ENCODE data around the gene XPNPEP1. TPM values are rescaled to one million over a fixed set of nuclear protein-coding genes. Genes with fewer than 3 reads are reported as not detected.

XPNPEP1 gene
- polyA plus RNA-seq, 3 donors, result 32.1 to 62.1 (median 38.4) TPM

DNA sequence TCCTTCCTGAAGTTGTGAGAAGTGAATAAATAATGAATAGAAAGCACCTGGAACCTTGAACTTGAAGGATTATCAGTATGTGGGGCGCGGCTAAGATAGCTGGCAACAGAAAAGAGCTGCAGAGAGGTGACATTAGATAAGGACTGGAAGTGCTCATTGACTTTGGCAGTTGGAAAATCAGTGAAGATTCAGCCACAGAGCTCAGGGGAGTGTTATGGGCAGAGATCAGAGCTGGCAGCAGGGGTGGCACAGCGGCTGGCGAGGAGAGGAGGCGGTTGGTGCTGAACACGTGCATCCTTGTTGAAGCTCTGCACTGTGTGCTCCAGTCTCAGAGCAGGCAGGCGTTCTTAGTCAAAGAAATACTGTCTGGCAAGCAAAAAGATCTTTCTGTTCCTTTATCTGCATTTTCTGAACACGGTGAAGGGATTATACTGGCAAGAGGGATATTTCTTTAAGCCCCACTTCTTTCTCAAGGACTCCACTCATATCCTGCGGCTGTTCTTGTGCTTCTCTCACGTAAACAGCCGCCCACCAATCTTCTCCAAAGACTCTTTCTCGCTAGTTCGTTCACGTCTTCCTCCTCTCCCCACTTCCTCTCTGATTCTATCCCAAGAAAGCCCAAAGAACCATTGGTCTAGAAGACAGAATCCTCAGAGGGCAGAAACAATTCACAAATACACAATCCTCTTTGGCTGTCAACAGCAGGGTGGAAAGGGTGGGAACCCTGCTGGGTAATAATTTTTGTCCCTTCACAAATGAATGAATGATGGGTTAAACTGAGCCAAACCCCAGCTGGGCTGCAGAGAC is 45.8 kb upstream of the XPNPEP1 start:
- H3K9ac ChIP-seq (ENCODE audit: insufficient read depth, low read length, poor library complexity, severe bottlenecking), result no peak overlapping the region
- no peak for DNase-seq

DNA sequence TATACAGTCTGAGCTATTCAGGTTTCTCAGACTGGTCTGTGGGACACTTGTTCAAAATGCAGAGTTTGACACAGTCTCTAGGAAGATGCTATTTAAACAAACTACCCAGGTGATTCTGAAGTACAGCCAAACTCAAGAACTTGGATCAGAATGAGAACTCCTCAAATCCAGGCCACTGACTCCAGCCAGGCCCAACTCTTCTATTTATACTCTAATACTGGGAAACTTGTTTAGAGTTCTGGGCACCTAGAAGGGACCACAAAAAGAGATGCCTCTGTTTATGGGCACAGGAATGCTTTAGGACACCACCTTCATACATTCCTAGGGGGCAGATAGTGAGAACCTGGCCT is 44.4 kb upstream of the XPNPEP1 start:
- peaks cover 1 to 5% (median 4%) of the 10 kb centered on the region in 3 donors for H3K27me3 Mint-ChIP-seq (ENCODE audit: low read depth in 3 of 3)
- H3K4me1 Mint-ChIP-seq, result peaks cover under 1% of the 10 kb centered on the region
- no peak overlapping the region for H3K4me2 ChIP-seq (replicated peaks; ENCODE audit: extremely low read depth, low read length, poor library complexity, severe bottlenecking)
- no peaks in the 10 kb centered on the region for H3K27me3 ChIP-seq (ENCODE audit: control insufficient read depth in 2 of 2, insufficient read depth in 2 of 2, low read length in 2 of 2)
- no peak overlapping the region for H3K27ac Mint-ChIP-seq
- no peak for DNase-seq
- H3K36me3 ChIP-seq (replicated peaks in 1 of 2; ENCODE audit: control insufficient read depth in 1 of 2, insufficient read depth in 2 of 2, low read length in 2 of 2), result no peaks in the 10 kb centered on the region
- no peak overlapping the region for H3K4me3 ChIP-seq (replicated peaks in 1 of 3; ENCODE audit: low read depth in 2 of 3, low read length in 3 of 3)
- no peak overlapping the region for H3K4me3 Mint-ChIP-seq
- TF ChIP-seq, protein P1, sequence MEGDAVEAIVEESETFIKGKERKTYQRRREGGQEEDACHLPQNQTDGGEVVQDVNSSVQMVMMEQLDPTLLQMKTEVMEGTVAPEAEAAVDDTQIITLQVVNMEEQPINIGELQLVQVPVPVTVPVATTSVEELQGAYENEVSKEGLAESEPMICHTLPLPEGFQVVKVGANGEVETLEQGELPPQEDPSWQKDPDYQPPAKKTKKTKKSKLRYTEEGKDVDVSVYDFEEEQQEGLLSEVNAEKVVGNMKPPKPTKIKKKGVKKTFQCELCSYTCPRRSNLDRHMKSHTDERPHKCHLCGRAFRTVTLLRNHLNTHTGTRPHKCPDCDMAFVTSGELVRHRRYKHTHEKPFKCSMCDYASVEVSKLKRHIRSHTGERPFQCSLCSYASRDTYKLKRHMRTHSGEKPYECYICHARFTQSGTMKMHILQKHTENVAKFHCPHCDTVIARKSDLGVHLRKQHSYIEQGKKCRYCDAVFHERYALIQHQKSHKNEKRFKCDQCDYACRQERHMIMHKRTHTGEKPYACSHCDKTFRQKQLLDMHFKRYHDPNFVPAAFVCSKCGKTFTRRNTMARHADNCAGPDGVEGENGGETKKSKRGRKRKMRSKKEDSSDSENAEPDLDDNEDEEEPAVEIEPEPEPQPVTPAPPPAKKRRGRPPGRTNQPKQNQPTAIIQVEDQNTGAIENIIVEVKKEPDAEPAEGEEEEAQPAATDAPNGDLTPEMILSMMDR (IDR thresholded peaks at IDR 0.05), result no peak
- H3K4me1 ChIP-seq (ENCODE audit: control insufficient read depth in 1 of 2, insufficient read depth in 2 of 2, low read length in 2 of 2), result no peaks in the 10 kb centered on the region
- no peak overlapping the region for H3K27ac ChIP-seq (ENCODE audit: low read depth in 1 of 2, low read length in 2 of 2)
- no peaks in the 10 kb centered on the region for H3K79me2 ChIP-seq (ENCODE audit: insufficient read depth, low read length)
- no peak overlapping the region for H3K9ac ChIP-seq (ENCODE audit: insufficient read depth, low read length, poor library complexity, severe bottlenecking)
- no peak overlapping the region for H2AFZ ChIP-seq (ENCODE audit: insufficient read depth, low read depth, low read length, poor library complexity, severe bottlenecking)
- intact Hi-C loops (cut with micrococcal nuclease), result no loop called here
- H3K9me3 Mint-ChIP-seq, result no peaks in the 10 kb centered on the region
- H3K36me3 Mint-ChIP-seq, result no peaks in the 10 kb centered on the region
- H3K9me3 ChIP-seq (replicated peaks in 1 of 2; ENCODE audit: control insufficient read depth in 1 of 2, insufficient read depth in 1 of 2, low read length in 2 of 2), result no peaks in the 10 kb centered on the region
- no peaks in the 10 kb centered on the region for H4K20me1 ChIP-seq (ENCODE audit: insufficient read depth, low read length)

More for the DNA sequence above, 45.8 kb upstream of the XPNPEP1 start:
- no peaks in the 10 kb centered on the region for H4K20me1 ChIP-seq (ENCODE audit: insufficient read depth, low read length)
- H3K4me1 Mint-ChIP-seq, result no peaks in the 10 kb centered on the region
- 93% methylated on average over 12 of the region's 14 CpGs for WGBS (ENCODE audit: insufficient coverage)
- no peaks in the 10 kb centered on the region for H3K27me3 ChIP-seq (ENCODE audit: control insufficient read depth in 2 of 2, insufficient read depth in 2 of 2, low read length in 2 of 2)
- H3K79me2 ChIP-seq (ENCODE audit: insufficient read depth, low read length), result no peaks in the 10 kb centered on the region
- no peaks in the 10 kb centered on the region for H3K9me3 Mint-ChIP-seq
- H3K9me3 ChIP-seq (replicated peaks in 1 of 2; ENCODE audit: control insufficient read depth in 1 of 2, insufficient read depth in 1 of 2, low read length in 2 of 2), result no peaks in the 10 kb centered on the region
- peaks cover 1 to 5% (median 3%) of the 10 kb centered on the region in 3 donors for H3K27me3 Mint-ChIP-seq (ENCODE audit: low read depth in 3 of 3)
- intact Hi-C loops (cut with micrococcal nuclease), result no loop called here
- no peaks in the 10 kb centered on the region for H3K36me3 Mint-ChIP-seq
- H3K4me3 Mint-ChIP-seq, result no peak overlapping the region
- no peaks in the 10 kb centered on the region for H3K36me3 ChIP-seq (replicated peaks in 1 of 2; ENCODE audit: control insufficient read depth in 1 of 2, insufficient read depth in 2 of 2, low read length in 2 of 2)
- no peak overlapping the region for H3K27ac Mint-ChIP-seq
- no peak overlapping the region for H3K4me2 ChIP-seq (replicated peaks; ENCODE audit: extremely low read depth, low read length, poor library complexity, severe bottlenecking)
- H3K4me3 ChIP-seq (replicated peaks in 1 of 3; ENCODE audit: low read depth in 2 of 3, low read length in 3 of 3), result no peak overlapping the region
- TF ChIP-seq, protein P1 (IDR thresholded peaks at IDR 0.05), result no peak
- H3K4me1 ChIP-seq (ENCODE audit: control insufficient read depth in 1 of 2, insufficient read depth in 2 of 2, low read length in 2 of 2), result no peaks in the 10 kb centered on the region
- no peak overlapping the region for H3K27ac ChIP-seq (ENCODE audit: low read depth in 1 of 2, low read length in 2 of 2)
- no peak overlapping the region for H2AFZ ChIP-seq (ENCODE audit: insufficient read depth, low read depth, low read length, poor library complexity, severe bottlenecking)
